ENCODE data around the gene ITPR1. TPM values are rescaled to one million over a fixed set of nuclear protein-coding genes. Genes with fewer than 3 reads are reported as not detected.

ITPR1 gene
- total RNA-seq, 4 donors from 2014 or later: 58.8 to 67.2 (median 63.1) TPM

DNA sequence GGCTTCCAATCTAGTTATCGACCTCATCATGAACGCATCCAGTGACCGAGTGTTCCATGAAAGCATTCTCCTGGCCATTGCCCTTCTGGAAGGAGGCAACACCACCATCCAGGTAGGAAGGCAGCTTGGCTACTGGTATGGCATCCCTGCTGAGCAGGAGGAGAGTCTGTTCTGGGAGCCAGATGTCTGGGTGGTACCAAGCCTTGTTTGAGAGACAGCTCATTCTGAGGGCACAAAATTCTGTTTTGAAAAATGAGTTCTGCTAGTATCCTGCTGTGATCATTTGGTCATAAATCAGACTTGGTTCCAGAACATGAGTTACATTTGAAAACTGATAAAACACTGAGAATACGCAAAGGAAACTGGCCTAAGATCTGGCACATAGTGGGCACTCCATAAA is 242.1 kb downstream of the ITPR1 start:
- TF ChIP-seq, protein P1, sequence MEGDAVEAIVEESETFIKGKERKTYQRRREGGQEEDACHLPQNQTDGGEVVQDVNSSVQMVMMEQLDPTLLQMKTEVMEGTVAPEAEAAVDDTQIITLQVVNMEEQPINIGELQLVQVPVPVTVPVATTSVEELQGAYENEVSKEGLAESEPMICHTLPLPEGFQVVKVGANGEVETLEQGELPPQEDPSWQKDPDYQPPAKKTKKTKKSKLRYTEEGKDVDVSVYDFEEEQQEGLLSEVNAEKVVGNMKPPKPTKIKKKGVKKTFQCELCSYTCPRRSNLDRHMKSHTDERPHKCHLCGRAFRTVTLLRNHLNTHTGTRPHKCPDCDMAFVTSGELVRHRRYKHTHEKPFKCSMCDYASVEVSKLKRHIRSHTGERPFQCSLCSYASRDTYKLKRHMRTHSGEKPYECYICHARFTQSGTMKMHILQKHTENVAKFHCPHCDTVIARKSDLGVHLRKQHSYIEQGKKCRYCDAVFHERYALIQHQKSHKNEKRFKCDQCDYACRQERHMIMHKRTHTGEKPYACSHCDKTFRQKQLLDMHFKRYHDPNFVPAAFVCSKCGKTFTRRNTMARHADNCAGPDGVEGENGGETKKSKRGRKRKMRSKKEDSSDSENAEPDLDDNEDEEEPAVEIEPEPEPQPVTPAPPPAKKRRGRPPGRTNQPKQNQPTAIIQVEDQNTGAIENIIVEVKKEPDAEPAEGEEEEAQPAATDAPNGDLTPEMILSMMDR (IDR thresholded peaks at IDR 0.05; ENCODE audit: low read depth): no peak

DNA sequence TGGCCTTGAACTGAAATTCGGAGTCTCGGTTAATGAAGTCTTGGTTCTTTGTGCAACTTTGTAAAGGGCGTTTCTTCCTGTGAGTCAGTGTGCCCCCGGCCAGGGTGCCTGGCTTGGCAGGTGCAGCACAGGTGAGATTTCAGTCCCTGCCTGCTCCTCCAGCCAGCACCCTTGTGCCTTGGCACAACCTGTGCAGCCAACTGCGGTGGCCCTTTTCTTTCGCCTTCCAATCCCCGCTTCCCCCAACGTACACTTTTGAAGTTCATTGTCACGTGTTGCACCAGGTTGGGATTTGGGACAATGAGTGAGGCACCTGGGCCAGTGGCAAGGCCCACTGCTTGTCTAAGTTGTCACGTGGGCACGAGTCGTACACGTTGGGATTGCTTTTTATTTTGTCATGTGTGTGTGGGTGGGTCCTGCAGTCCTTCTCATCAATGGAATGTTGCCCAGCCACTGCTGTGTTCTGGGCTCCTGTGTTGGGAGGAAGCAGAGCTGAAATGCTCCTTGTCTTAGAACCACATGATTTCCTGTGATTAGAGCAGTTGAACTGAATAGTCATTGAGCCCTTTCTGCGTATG is 243.2 kb downstream of the ITPR1 start:
- TF ChIP-seq, protein P1 (IDR thresholded peaks at IDR 0.05; ENCODE audit: low read depth): no peak

DNA sequence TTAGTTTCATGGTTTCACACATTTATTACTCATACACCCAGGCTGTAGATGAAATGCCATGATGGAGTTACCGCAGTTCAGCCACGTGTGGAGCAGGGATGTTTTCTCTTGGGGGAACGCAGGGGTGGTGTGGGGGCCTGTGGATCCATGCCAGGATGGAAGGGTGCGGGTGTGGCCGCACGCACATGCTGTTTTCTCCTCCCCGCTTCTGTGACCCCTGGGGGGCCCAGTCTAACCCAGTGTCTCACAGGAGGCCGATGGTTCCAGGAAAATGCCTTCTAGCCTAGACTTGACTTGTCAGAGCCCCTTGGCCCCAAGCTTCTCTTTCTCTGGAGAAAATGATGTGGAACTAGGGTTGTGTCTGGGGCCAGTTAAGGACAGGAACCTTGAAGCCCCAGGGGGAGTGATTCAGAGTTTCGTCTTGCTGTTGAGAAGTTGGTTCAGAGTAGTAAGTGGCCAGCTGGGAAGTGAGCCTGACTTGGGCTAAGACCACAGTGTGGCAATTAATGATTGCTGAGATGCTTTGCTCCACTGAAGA is 245.7 kb downstream of the ITPR1 start:
- TF ChIP-seq, protein P1 (IDR thresholded peaks at IDR 0.05; ENCODE audit: low read depth): no peak

DNA sequence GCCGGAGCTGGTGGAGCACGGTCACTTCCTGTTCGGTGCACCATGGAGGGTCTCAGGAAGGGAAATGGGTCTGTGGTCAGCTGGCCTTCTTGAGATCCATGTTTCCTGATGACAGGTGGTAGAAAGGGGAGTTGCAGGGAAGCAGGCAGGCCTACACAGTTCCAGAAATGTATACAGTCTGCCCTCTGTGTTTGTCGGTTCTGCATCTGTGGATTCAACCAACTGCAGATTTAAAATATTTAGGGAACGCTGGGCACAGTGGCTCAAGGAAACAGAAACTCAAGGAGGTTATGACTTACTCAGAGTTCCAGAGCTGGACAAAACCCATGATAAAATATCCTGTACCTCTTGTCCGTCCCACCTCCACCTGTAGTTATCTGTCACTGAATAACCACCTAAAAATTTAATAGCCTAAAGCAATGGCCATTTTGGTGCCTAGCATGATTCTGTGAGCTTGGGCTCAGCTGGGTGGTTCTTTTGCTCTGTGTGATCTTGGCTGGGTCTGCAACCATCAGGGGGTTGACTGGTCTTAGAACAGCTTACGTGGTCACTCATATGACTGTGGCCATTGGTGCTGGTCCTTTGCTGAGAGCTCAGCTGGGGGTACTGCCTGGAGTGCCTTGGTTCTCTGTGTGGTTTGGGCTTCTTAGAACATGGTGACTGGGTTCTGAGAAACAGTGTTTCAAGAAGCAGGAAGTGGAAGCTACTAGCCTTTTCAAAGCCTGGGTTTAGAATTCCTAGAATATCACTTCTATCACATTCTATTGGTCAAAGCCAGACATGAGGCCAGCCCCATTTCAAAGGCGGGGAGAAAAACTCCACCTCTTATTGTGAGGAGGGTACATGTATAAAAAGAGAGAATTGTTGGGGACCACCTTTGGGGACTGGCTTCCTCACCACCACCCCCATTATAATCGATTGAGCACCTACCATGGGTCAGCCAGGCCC is 246.4 kb downstream of the ITPR1 start:
- TF ChIP-seq, protein P1 (IDR thresholded peaks at IDR 0.05; ENCODE audit: low read depth): no peak

DNA sequence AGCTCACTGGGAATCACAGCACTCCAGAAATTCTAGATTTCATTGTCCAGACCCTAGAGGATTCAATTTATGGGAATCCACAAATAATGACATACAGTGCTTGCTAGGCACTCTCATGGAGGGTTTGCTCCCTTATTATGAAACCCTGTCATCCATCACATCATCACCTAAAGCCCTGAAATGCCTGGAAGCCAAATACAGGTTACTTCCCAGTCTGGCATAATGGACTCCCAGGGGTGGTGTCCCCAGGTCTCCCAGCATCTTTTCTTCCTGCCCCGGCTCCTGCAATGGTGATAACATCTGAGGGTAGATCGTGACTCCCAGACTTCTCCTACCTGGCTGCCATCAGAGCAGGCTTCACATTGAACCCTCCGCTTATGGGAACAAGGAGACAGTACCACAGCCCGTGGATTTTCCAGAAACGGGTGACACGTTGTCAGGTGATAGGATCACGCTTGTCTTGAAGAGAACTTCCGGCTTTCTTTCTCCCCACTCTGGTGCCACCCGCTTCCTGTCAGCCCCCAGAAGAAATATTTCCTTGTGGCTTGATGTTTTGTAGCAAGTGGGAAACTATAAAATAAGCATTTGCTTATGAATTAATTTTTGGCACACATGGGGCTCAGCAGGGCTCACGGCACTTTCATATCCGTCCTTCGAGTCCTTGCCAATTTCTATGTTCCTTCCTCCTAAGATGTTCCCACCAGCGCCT is 247.4 kb downstream of the ITPR1 start:
- TF ChIP-seq, protein P1 (IDR thresholded peaks at IDR 0.05; ENCODE audit: low read depth): no peak

DNA sequence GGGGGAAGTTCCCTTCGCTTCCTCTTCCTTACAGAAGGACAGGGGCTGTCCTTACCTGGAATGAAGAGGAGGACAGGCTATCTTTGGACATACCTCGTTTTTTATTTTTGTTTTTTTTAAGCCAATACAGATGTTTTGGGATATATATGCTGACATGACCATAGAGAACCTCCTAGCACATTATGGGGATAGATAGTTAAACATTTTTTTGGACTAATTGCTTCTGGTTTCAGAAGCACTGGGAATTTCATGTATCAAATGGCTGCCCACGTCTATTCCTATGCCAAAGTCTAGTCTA is 247.9 kb downstream of the ITPR1 start:
- TF ChIP-seq, protein P1 (IDR thresholded peaks at IDR 0.05; ENCODE audit: low read depth): no peak

Data from subcutaneous adipose tissue (tissue), 4 donors.